MG63 (cell line): ENCODE data around the gene PHYHIPL. TPM values are rescaled to one million over a fixed set of nuclear protein-coding genes. Genes with fewer than 3 reads are reported as not detected.
"Not testable (repeated sequence)": the region's sequence is repeated elsewhere in the genome, so short reads cannot be mapped to it uniquely, and the experiment has no call there.

ENCODE experiments used
- DNase-seq: peaks from one replicate; pipeline ENCODE4 v3.0.0-alpha.2; 2020
- H3K27me3 ChIP-seq: fragments of 250-450 bp; sonication (Bioruptor Pico); 2 replicates; pipeline ENCODE4 v1.5.1; 2020; ENCODE audit warnings: mild to moderate bottlenecking, moderate library complexity
- H3K36me3 ChIP-seq: fragments of 250-450 bp; sonication (Bioruptor Pico); 2 replicates; pipeline ENCODE4 v1.5.1; 2020; ENCODE audit warnings: mild to moderate bottlenecking, moderate library complexity
- H3K4me3 ChIP-seq: fragments of 250-450 bp; sonication (Bioruptor Pico); 2 replicates; pipeline ENCODE4 v1.5.1; 2020; ENCODE audit warnings: mild to moderate bottlenecking, moderate library complexity
- H3K9me3 ChIP-seq: fragments of 250-450 bp; sonication (Bioruptor Pico); 2 replicates; pipeline ENCODE4 v1.5.1; 2020; ENCODE audit warnings: mild to moderate bottlenecking, moderate library complexity
- total RNA-seq: library from RNA; depleted of rRNA; stranded (reverse); fragments of >200 nt; shearing (Covaris generic); gene quantifications from 2 replicates; pipeline ENCODE4 v1.2.3, GENCODE V29; 2014; ENCODE audit warnings: low replicate concordance

Gene PHYHIPL
- total RNA-seq, 1 experiment from 2014 or later = not detected

DNA sequence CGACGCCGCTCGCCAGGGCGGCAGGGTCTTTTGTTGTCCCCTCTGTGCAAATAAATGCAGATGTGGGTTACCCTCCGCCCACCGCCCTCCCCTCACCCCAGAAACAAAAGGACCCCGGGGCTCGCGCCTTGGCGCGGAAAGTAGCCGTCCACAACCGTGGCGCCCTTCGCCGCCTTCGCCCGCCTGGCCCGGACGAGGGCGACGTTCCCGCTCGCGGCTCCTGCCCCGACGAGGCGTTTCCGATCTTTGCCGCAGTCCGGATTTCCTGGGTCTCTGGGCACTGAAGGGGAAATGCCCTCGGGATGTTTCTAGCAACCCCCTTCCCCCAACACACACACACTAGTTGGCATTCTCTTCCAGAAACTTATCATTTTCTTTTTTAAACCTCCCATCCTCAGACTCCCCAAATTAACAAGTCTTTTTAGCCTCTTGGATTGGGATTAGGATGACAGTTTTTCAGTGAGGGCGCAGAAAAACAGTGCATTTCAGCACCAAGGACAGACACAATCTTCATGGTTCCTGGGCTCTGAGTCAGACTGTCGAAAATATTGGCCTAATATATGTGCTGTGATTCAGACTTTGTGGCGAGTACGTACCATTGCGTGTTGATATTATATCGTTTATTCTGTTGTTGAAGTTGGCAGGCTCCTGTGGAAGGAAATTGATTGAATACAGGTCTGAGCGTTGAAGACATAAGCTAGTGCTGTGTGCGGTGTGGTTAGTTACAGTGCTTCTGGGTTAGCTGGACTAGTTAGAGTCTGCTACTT lies 771 bp downstream of the PHYHIPL start:
- H3K9me3 ChIP-seq = no peaks in the 10 kb centered on the region
- no peak overlapping the region; the same call in 1 of the 2 replicates for H3K4me3 ChIP-seq
- no peaks in the 10 kb centered on the region for H3K36me3 ChIP-seq
- peak; percentile 44 for DNase-seq
- H3K27me3 ChIP-seq = peaks cover 36% of the 10 kb centered on the region

- Histone ChIP-seq H3K4me3 (no peak overlapping the region), H3K9me3 (no peaks in the 10 kb centered on the region), H3K36me3 (no peaks in the 10 kb centered on the region), H3K27me3 (peaks cover 36% of the 10 kb centered on the region)
- DNase-seq = no peak
Observed at GRCh38 chr10:59177836-59178235, 1.4 kb downstream of the PHYHIPL start.

- no peak for DNase-seq
- peaks cover 36% of the 10 kb centered on the region for H3K27me3 ChIP-seq
- H3K36me3 ChIP-seq = no peaks in the 10 kb centered on the region
- no peaks in the 10 kb centered on the region for H3K9me3 ChIP-seq
- H3K4me3 ChIP-seq = no peak overlapping the region
Observed at GRCh38 chr10:59179068-59179467, 2.6 kb downstream of the PHYHIPL start.

GRCh38 chr10:59180689-59181270 lies 4.3 kb downstream of the PHYHIPL start:
- H3K36me3 ChIP-seq = no peaks in the 10 kb centered on the region
- H3K4me3 ChIP-seq = no peak overlapping the region
- DNase-seq = no peak
- peaks cover 19% of the 10 kb centered on the region for H3K27me3 ChIP-seq
- H3K9me3 ChIP-seq = no peaks in the 10 kb centered on the region

- Histone ChIP-seq H3K9me3 (no peaks in the 10 kb centered on the region; the same call in 1 of the 2 replicates), H3K36me3 (no peaks in the 10 kb centered on the region), H3K4me3 (no peak overlapping the region), H3K27me3 (peaks cover 12% of the 10 kb centered on the region)
- no peak for DNase-seq
Observed at GRCh38 chr10:59181668-59182067, 5.2 kb downstream of the PHYHIPL start.

DNA sequence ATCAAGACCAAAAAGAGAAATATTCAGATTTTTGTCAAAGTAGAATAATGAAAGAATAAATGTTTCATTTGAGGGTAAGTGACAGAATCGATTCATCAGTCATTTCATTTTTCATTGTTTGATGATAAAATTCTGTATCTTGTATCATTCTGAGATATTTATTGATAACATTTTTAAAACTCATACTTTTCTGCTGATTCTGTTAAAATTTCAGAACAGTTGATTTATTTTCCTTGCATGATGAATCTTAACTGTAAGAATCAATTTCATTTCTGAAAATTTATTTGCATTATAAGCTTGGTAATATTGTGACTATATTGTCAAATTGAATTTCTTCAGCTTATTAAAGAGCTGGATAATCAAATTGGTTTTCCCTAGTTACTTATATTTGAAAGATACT lies 13.9 kb downstream of the PHYHIPL start:
- no peak overlapping the region for H3K4me3 ChIP-seq

GRCh38 chr10:59206204-59206720 lies 29.8 kb downstream of the PHYHIPL start:
- Histone ChIP-seq H3K36me3 (no peaks in the 10 kb centered on the region), H3K27me3 (no peaks in the 10 kb centered on the region), H3K4me3 (no peak overlapping the region), H3K9me3 (no peaks in the 10 kb centered on the region)
- DNase-seq = no peak

More for the DNA sequence above, 13.9 kb downstream of the PHYHIPL start:
- H3K9me3 ChIP-seq = no peaks in the 10 kb centered on the region; the same call in 1 of the 2 replicates
- DNase-seq = no peak
- H3K27me3 ChIP-seq = peaks cover 14% of the 10 kb centered on the region
- H3K36me3 ChIP-seq = no peaks in the 10 kb centered on the region

DNA sequence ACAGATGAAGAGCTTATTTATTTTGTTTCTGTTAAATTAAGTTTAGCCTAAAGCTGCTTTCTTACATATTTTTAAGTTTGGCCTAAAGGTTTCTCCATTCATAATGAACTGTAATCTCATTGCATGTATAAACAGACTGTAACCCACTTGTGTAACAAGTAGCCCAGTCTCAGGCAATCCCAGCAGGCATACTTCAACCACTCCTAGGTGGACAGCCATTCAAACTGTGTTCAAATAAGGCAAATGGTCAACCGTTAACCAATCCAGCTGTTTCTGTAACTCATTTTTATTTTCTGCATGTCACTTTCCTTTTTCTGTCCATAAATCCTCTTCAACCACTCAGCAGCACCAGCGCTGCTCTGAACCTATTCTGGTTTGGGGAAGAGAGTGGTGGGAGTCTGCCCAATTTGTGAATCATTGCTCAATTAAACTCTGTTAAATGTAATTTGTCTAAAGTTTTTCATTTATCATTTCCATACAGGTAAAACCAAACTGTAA lies 35.9 kb downstream of the PHYHIPL start:
- DNase-seq = no peak
- no peak overlapping the region for H3K4me3 ChIP-seq
- no peaks in the 10 kb centered on the region for H3K36me3 ChIP-seq
- peaks cover 15% of the 10 kb centered on the region for H3K27me3 ChIP-seq
- no peaks in the 10 kb centered on the region for H3K9me3 ChIP-seq

GRCh38 chr10:59214160-59214559 lies 37.7 kb downstream of the PHYHIPL start:
- H3K4me3 ChIP-seq = no peak overlapping the region
- H3K36me3 ChIP-seq = no peaks in the 10 kb centered on the region
- peaks cover 16% of the 10 kb centered on the region for H3K27me3 ChIP-seq
- no peaks in the 10 kb centered on the region for H3K9me3 ChIP-seq
- DNase-seq = no peak

DNA sequence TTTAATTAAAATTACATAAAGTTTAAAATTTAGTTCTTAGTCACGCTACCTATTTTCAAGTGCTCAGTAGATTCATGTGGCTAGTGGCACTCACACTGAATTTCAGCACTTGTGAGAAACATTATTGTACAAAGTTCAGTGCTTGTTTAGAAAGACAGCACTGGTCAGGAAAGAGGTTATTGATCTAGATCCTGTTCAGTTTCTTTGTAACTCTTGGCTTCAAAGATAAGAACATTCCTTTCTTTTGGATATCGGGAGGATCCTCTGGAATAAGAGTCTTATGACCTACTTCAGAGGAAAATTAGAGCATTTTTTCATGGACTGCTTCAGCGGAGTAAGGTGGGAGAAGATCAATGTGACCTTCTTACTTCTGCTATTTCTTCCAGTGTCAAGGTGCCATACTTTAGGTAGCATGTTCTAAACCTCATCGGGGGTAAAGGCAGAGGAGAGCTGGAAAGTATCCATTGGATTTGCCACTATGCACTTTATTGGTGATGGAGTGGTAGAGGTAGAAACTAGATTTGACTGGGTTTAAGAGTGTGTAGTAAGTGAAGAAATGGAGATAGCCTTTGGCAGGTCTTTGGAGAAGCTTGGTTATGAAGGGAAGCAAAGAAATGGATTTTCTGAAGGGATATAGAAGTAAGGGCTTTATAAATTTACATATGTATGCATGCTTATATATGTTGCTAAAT lies 39.9 kb downstream of the PHYHIPL start:
- no peak overlapping the region for H3K4me3 ChIP-seq

DNA sequence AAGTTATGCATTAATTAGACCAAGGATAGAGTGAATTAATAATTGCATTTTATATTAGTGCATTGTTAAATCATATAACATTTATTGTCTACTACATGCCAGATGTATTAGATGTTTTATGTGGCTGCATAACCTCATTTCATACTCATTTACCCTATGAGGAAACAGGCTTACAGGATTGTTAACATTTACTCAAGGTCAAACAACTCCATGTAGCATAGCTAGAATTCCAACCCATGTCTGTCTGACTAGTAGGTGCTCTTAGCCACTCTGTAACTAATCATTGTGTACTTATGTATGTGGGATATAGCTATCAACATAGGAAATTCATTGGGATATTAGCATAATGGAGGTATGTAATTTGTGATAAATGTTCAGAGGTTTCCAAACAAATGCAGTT lies 46.3 kb downstream of the PHYHIPL start:
- H3K9me3 ChIP-seq = no peaks in the 10 kb centered on the region
- no peak overlapping the region for H3K4me3 ChIP-seq
- no peaks in the 10 kb centered on the region; the same call in 1 of the 2 replicates for H3K27me3 ChIP-seq
- no peak for DNase-seq
- H3K36me3 ChIP-seq = no peaks in the 10 kb centered on the region

More for the DNA sequence above, 39.9 kb downstream of the PHYHIPL start:
- Histone ChIP-seq H3K9me3 (no peaks in the 10 kb centered on the region), H3K27me3 (peaks cover 16% of the 10 kb centered on the region), H3K36me3 (no peaks in the 10 kb centered on the region)
- no peak for DNase-seq

- DNase-seq, H3K4me3 ChIP-seq, H3K36me3 ChIP-seq, H3K9me3 ChIP-seq, H3K27me3 ChIP-seq: not testable (repeated sequence)
Observed at GRCh38 chr10:59223597-59223996, 47.2 kb downstream of the PHYHIPL start.

DNA sequence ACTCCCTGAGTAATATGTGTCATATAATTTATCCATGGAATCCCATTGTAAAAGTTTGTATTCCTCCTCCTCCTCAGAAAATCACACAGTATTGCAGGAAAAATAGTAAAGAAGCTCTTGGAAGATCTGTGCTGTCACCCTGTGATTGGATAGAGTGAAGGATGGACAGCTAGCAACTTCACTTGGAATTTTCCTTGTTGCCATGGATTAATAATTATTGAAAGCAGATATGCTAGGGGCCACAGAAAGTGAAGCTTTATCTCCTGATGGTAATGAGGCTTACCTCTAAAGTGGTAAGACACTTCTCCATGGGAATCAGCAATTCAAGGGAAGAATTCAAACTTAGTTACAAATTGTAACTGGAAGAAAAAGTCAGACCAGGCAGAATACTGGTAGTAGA lies 48.8 kb downstream of the PHYHIPL start:
- DNase-seq = no peak
- no peaks in the 10 kb centered on the region for H3K9me3 ChIP-seq

DNA sequence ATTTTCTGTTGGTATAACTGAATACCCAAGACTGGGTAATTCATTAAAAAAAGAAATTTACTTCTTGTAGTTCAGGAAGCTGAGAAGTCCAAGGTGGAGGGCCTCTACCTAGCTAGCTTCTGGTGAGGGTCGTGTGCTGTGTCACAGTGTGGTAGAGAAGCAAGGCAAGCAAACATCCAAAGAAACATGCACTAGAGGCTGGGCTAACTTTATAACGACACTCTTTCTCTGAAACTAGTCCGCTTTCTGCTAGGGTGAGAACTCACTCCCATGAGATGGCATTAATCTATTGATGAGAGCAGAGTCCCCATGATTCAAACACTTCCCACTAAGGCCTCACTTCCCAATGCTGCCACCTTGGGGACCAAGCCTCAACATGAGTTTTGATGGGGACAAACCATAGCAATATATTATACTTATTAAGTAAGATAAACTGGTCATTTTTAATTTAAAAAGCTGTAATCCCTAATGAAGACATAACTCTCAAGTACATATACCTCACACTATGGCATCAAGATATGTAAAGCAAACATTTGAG lies 50.8 kb downstream of the PHYHIPL start:
- no peaks in the 10 kb centered on the region for H3K36me3 ChIP-seq
- H3K27me3 ChIP-seq = no peaks in the 10 kb centered on the region
- no peak for DNase-seq

More for the DNA sequence above, 48.8 kb downstream of the PHYHIPL start:
- Histone ChIP-seq H3K36me3 (no peaks in the 10 kb centered on the region), H3K27me3 (no peaks in the 10 kb centered on the region), H3K4me3 (no peak overlapping the region)

GRCh38 chr10:59229441-59229840 lies 53.0 kb downstream of the PHYHIPL start:
- Histone ChIP-seq H3K9me3 (no peaks in the 10 kb centered on the region), H3K4me3 (no peak overlapping the region), H3K27me3 (no peaks in the 10 kb centered on the region), H3K36me3 (no peaks in the 10 kb centered on the region)
- peak; percentile 13 for DNase-seq

More for the DNA sequence above, 50.8 kb downstream of the PHYHIPL start:
- Histone ChIP-seq H3K9me3 (no peaks in the 10 kb centered on the region), H3K4me3 (no peak overlapping the region)

DNA sequence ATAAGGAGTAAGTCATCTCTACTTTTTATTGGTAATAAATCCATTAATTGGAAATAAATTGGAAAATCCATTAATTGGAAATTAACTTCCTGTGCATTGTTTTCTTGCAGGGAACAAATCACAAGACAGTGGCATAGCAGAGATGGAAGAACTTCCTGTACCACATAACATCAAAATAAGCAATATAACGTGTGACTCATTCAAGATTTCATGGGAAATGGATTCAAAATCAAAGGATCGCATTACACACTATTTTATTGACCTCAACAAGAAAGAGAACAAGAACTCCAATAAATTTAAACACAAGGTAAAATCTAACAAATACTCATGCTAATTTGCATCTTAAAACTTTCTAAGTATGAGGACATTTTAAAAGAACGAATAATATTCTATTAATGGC lies 57.8 kb downstream of the PHYHIPL start:
- no peaks in the 10 kb centered on the region for H3K27me3 ChIP-seq
- no peak overlapping the region for H3K4me3 ChIP-seq
- H3K36me3 ChIP-seq = no peaks in the 10 kb centered on the region
- DNase-seq = no peak
- H3K9me3 ChIP-seq = no peaks in the 10 kb centered on the region
